Natural killer cell (primary cell): ENCODE results near the gene PPOX. TPM values are rescaled to one million over a fixed set of nuclear protein-coding genes. Genes with fewer than 3 reads are reported as not detected.
A peak's percentile ranks its signal among the peaks of the same experiment; 100 is the strongest.

Source experiments
- ATAC-seq, 3 donors: fragments of 150-1000 bp in 2 of 3; fragments of 200-7000 bp in 1 of 3; cut with Tn5 transposase; 1 replicate in 1 of 3; 2 replicates in 2 of 3; pipeline ENCODE4 v1.10.0; 2021; ENCODE audit warnings: mild to moderate bottlenecking in 2 of 3, moderate library complexity in 2 of 3
- DNase-seq, 2 donors: peaks; one replicate each; pipeline versions ENCODE4 v3.0.0 to v3.0.0-alpha.2; 2013 to 2021; ENCODE audit warnings: mixed read lengths in 1 of 2
- H3K27ac ChIP-seq: one replicate; pipeline ENCODE4 v1.5.1; 2013; ENCODE audit warnings: mild to moderate bottlenecking, low read length
- H3K27me3 ChIP-seq: one replicate; pipeline ENCODE4 v1.6.1; 2013; ENCODE audit warnings: low read length; ENCODE audit not compliant: control insufficient read depth, insufficient read depth
- H3K36me3 ChIP-seq: one replicate; pipeline ENCODE4 v1.6.1; 2013; ENCODE audit warnings: low read length; ENCODE audit not compliant: control insufficient read depth, insufficient read depth
- H3K4me1 ChIP-seq: one replicate; pipeline ENCODE4 v1.6.1; 2013; ENCODE audit warnings: low read length; ENCODE audit not compliant: control insufficient read depth, insufficient read depth
- H3K4me3 ChIP-seq: one replicate; pipeline ENCODE4 v1.5.1; 2013; ENCODE audit warnings: low read length
- H3K9me3 ChIP-seq: one replicate; pipeline ENCODE4 v1.6.1; 2013; ENCODE audit warnings: low read length; ENCODE audit not compliant: control insufficient read depth, insufficient read depth
- H3K27ac Mint-ChIP-seq, 2 donors: one replicate each; pipeline ENCODE4 v1.8.0; 2022; ENCODE audit warnings: mild to moderate bottlenecking in 2 of 2, mixed read lengths in 2 of 2, moderate library complexity in 1 of 2
- H3K27me3 Mint-ChIP-seq, 2 donors: one replicate each; pipeline ENCODE4 v1.8.0; 2022; ENCODE audit warnings: low read depth in 2 of 2, mixed read lengths in 2 of 2
- H3K36me3 Mint-ChIP-seq: one replicate; pipeline ENCODE4 v1.8.0; 2022; ENCODE audit warnings: mixed read lengths
- H3K4me1 Mint-ChIP-seq, 2 donors: one replicate each; pipeline ENCODE4 v1.8.0; 2022; ENCODE audit warnings: mixed read lengths in 2 of 2
- H3K4me3 Mint-ChIP-seq: one replicate; pipeline ENCODE4 v1.8.0; 2022; ENCODE audit warnings: mild to moderate bottlenecking, moderate library complexity, mixed read lengths
- H3K9me3 Mint-ChIP-seq, 2 donors: one replicate each; pipeline ENCODE4 v1.8.0; 2022; ENCODE audit warnings: mixed read lengths in 2 of 2
- CTCF ChIP-seq: fragments of 200-600 bp; IDR thresholded peaks from one replicate; pipeline ENCODE4 v1.8.0; 2022; ENCODE audit warnings: antibody characterized with exemption
- WGBS: methylation state at CpG from one replicate; pipeline ENCODE4 v1.1.7; 2013; ENCODE audit warnings: missing lambda C conversion rate; ENCODE audit not compliant: insufficient coverage; 5-methylcytosine and 5-hydroxymethylcytosine counted together
- intact Hi-C: fragments of 100-400 bp; cut with micrococcal nuclease; formaldehyde crosslinking; loops from one replicate; pipeline ENCODE4 v1.14.2; 2022
- total RNA-seq, 4 donors: library from RNA; stranded (reverse); fragments of 120-200 nt in 1 of 4; gene quantifications; one replicate each; pipeline versions ENCODE4 v1.2.3 to v1.2.4, GENCODE V29; 2013 to 2022

The PPOX gene
- total RNA-seq, 3 donors from 2014 or later (not counting 1 experiment from before 2014, with no cell fraction given): 45.5 to 66.3 (median 57.4) TPM

GRCh38 chr1:161128591-161129420 lies 37.4 kb upstream of the PPOX start:
- intact Hi-C loops: no loop called here
- WGBS: 89% methylated on average over 3 of the region's 4 CpGs
- H3K36me3 Mint-ChIP-seq: peaks cover 8% of the 10 kb centered on the region
- no peak overlapping the region for H3K4me3 Mint-ChIP-seq
- peaks cover 33 to 46% of the 10 kb centered on the region in 2 donors for H3K4me1 Mint-ChIP-seq
- no peaks in the 10 kb centered on the region for H3K27me3 ChIP-seq
- no peak overlapping the region for H3K27ac ChIP-seq
- H3K4me1 ChIP-seq: peaks cover 17% of the 10 kb centered on the region
- no peaks in the 10 kb centered on the region for H3K9me3 Mint-ChIP-seq
- H3K9me3 ChIP-seq: no peaks in the 10 kb centered on the region
- peaks cover 22% of the 10 kb centered on the region for H3K36me3 ChIP-seq
- H3K27me3 Mint-ChIP-seq: no peaks in the 10 kb centered on the region
- DNase-seq (no peak), ATAC-seq (no peak)
- no peak for TF ChIP-seq CTCF
- H3K27ac Mint-ChIP-seq: no peak overlapping the region
- H3K4me3 ChIP-seq: no peak overlapping the region

- ATAC-seq (no peak), DNase-seq (no peak)
- Histone ChIP-seq H3K27me3 (no peaks in the 10 kb centered on the region), H3K4me3 (no peak overlapping the region), H3K4me1 (peaks cover 21% of the 10 kb centered on the region), H3K27ac (no peak overlapping the region), H3K9me3 (no peaks in the 10 kb centered on the region), H3K36me3 (peaks cover 16% of the 10 kb centered on the region)
- no peak for TF ChIP-seq CTCF
- Mint-ChIP-seq H3K4me1 (peaks cover 33 to 50% of the 10 kb centered on the region in 2 donors), H3K9me3 (no peaks in the 10 kb centered on the region), H3K36me3 (peaks cover 8% of the 10 kb centered on the region), H3K27ac (no peak overlapping the region), H3K27me3 (no peaks in the 10 kb centered on the region), H3K4me3 (no peak overlapping the region)
- WGBS: 100% methylated on average over 1 of the region's 1 CpG
- intact Hi-C loops: no loop called here
Observed at GRCh38 chr1:161130266-161130665, 36.0 kb upstream of the PPOX start.

- peaks cover 21% of the 10 kb centered on the region for H3K4me1 ChIP-seq
- Mint-ChIP-seq H3K9me3 (no peaks in the 10 kb centered on the region), H3K36me3 (peaks cover 5% of the 10 kb centered on the region), H3K4me3 (no peak overlapping the region), H3K27me3 (no peaks in the 10 kb centered on the region), H3K4me1 (peaks cover 30 to 49% of the 10 kb centered on the region in 2 donors), H3K27ac (no peak overlapping the region)
- 8% methylated on average over 22 of the region's 22 CpGs for WGBS
- peak overlapping the region; percentile 81 for H3K27ac ChIP-seq
- H3K36me3 ChIP-seq: peaks cover 13% of the 10 kb centered on the region
- peak overlapping the region; percentile 77 for H3K4me3 ChIP-seq
- ATAC-seq (no peak), DNase-seq (peak; percentile 25 to 62)
- H3K27me3 ChIP-seq: no peaks in the 10 kb centered on the region
- intact Hi-C loops: loop anchor here (1.0 kb wide), 2 partner anchors 14 to 35 kb away; partner anchors contain the start of gene PPOX
- no peak for TF ChIP-seq CTCF
- H3K9me3 ChIP-seq: no peaks in the 10 kb centered on the region
Observed at GRCh38 chr1:161131523-161132409, 34.5 kb upstream of the PPOX start.
